Neural cell (in vitro differentiated cells): ENCODE measurements around the gene RHPN2.

ENCODE experiments used
- EP300 ChIP-seq: fragments of 450-650 bp; conservative IDR thresholded peaks from 2 replicates; pipeline ENCODE4 v1.6.1; 2014; ENCODE audit warnings: antibody characterized with exemption, mild to moderate bottlenecking, moderate library complexity; ENCODE audit not compliant: poor library complexity, severe bottlenecking
- MXI1 ChIP-seq: fragments of 450-650 bp; conservative IDR thresholded peaks from 2 replicates; pipeline ENCODE4 v1.6.1; 2014; ENCODE audit warnings: antibody characterized with exemption, mild to moderate bottlenecking; ENCODE audit not compliant: poor library complexity, severe bottlenecking
- POLR2AphosphoS5 ChIP-seq: IDR thresholded peaks from 2 replicates; pipeline ENCODE4 v1.6.1; 2012
- RAD21 ChIP-seq: fragments of 450-650 bp; conservative IDR thresholded peaks from 2 replicates; pipeline ENCODE4 v1.6.1; 2014; ENCODE audit warnings: antibody characterized with exemption, mild to moderate bottlenecking, moderate library complexity
- SMC3 ChIP-seq: fragments of 450-650 bp; conservative IDR thresholded peaks from 2 replicates; pipeline ENCODE4 v1.6.1; 2014; ENCODE audit warnings: antibody characterized with exemption, mild to moderate bottlenecking, moderate library complexity; ENCODE audit not compliant: poor library complexity
- TF ChIP-seq, protein P1 (sequence below): fragments of 450-650 bp; IDR thresholded peaks from 2 replicates; pipeline ENCODE4 v1.5.1; 2014; ENCODE audit warnings: antibody characterized with exemption, mild to moderate bottlenecking, moderate library complexity; ENCODE audit not compliant: poor library complexity, severe bottlenecking

DNA sequence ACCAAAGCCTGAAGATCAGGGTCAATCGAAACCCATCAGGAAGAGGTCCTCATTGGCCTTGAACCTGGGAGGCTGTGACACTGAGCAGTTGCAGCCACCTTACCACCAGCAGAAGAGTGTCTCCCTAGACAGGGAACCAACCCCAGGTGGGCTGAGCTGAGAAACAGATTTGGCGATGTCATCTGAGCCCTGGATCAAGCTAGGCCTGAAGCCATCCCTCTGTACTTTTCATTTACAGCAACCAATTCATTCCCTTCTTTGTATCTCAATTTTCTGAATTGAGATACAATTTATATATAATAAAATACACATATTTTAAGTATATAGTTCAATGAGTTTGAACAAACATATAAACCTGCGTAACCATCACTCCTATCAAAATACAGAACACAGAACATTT is 14.6 kb downstream of the RHPN2 start:
- TF ChIP-seq, protein P1, sequence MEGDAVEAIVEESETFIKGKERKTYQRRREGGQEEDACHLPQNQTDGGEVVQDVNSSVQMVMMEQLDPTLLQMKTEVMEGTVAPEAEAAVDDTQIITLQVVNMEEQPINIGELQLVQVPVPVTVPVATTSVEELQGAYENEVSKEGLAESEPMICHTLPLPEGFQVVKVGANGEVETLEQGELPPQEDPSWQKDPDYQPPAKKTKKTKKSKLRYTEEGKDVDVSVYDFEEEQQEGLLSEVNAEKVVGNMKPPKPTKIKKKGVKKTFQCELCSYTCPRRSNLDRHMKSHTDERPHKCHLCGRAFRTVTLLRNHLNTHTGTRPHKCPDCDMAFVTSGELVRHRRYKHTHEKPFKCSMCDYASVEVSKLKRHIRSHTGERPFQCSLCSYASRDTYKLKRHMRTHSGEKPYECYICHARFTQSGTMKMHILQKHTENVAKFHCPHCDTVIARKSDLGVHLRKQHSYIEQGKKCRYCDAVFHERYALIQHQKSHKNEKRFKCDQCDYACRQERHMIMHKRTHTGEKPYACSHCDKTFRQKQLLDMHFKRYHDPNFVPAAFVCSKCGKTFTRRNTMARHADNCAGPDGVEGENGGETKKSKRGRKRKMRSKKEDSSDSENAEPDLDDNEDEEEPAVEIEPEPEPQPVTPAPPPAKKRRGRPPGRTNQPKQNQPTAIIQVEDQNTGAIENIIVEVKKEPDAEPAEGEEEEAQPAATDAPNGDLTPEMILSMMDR = no peak
- TF ChIP-seq EP300 (no peak), RAD21 (no peak), SMC3 (no peak), MXI1 (no peak), POLR2AphosphoS5 (no peak)
